Tibial artery (tissue), 4 donors: Measurements from ENCODE around the gene KRTAP5-2.

Experiments used
- DNase-seq, 2 donors: peaks; one replicate each; pipeline ENCODE4 v3.0.0-alpha.2; 2019
- H3K27ac ChIP-seq, 2 donors: fragments of 200-600 bp; sonication (generic) in 1 of 2; 1 replicate in 1 of 2; 2 replicates in 1 of 2; pipeline ENCODE4 v1.5.1; 2018 to 2019; ENCODE audit warnings: mild to moderate bottlenecking in 1 of 2
- H3K27me3 ChIP-seq, 2 donors: fragments of 200-600 bp; sonication (generic) in 1 of 2; one replicate each; pipeline versions ENCODE4 v1.5.1 to v1.6.0; 2016 to 2019
- H3K36me3 ChIP-seq, 3 donors: fragments of 200-600 bp; sonication (generic) in 2 of 3; one replicate each; pipeline ENCODE4 v1.5.1; 2016 to 2019; ENCODE audit warnings: mild to moderate bottlenecking in 2 of 3
- H3K4me1 ChIP-seq, 4 donors: fragments of 200-600 bp; sonication (generic) in 2 of 4; 1 replicate in 3 of 4; 2 replicates in 1 of 4; pipeline ENCODE4 v1.5.1; 2016 to 2019
- H3K4me3 ChIP-seq, 2 donors: fragments of 200-600 bp; sonication (generic) in 1 of 2; 1 replicate in 1 of 2; 2 replicates in 1 of 2; pipeline ENCODE4 v1.5.1; 2018 to 2019; ENCODE audit warnings: mild to moderate bottlenecking in 2 of 2
- H3K9me3 ChIP-seq, 3 donors: fragments of 200-600 bp; sonication (generic) in 1 of 3; one replicate each; pipeline ENCODE4 v1.5.1; 2016 to 2019
- CTCF ChIP-seq, 2 experiments: fragments of 200-600 bp in 1 of 2; fragments of 450-650 bp in 1 of 2; IDR thresholded peaks; one replicate each; pipeline ENCODE4 v1.5.1; 2017 to 2019; ENCODE audit warnings: antibody characterized with exemption in 2 of 2, mild to moderate bottlenecking in 1 of 2, moderate library complexity in 1 of 2
- intact Hi-C: fragments of 100-400 bp; cut with DNase I; formaldehyde crosslinking; loops from one replicate; pipeline ENCODE4 v1.15.0; 2023; ENCODE audit warnings: low total_unique reads

KRTAP5-2 gene

GRCh38 chr11:1560002-1560648, 38.0 kb downstream of the KRTAP5-2 start:
- Histone ChIP-seq H3K4me1 (peaks cover 5 to 61% (median 50%) of the 10 kb centered on the region in 4 donors), H3K4me3 (peak overlapping the region in 1 of 2 donors; percentile 41), H3K9me3 (no peaks in the 10 kb centered on the region), H3K36me3 (peaks cover 19 to 62% (median 56%) of the 10 kb centered on the region in 3 donors), H3K27ac (peak overlapping the region; percentile 92 to 94), H3K27me3 (no peaks in the 10 kb centered on the region)
- DNase-seq: no peak
- intact Hi-C loops: loop anchor here (10.0 kb wide), 1 partner anchor 195 kb away; the partner anchor contains the start of gene IFITM10
- no peak for TF ChIP-seq CTCF (IDR thresholded peaks at IDR 0.05)

- TF ChIP-seq CTCF (IDR thresholded peaks at IDR 0.05): no peak
- Histone ChIP-seq H3K4me1 (peaks cover 5 to 59% (median 46%) of the 10 kb centered on the region in 4 donors), H3K27me3 (no peaks in the 10 kb centered on the region), H3K36me3 (peaks cover 19 to 61% (median 56%) of the 10 kb centered on the region in 3 donors), H3K27ac (peak overlapping the region; percentile 92 to 94), H3K9me3 (no peaks in the 10 kb centered on the region), H3K4me3 (peak overlapping the region; percentile 32 to 41)
- intact Hi-C loops: no loop called here
- peak; percentile 95 to 99 for DNase-seq
These were observed 38.8 kb downstream of the KRTAP5-2 start for GRCh38 chr11:1559111-1559951.

GRCh38 chr11:1558775-1559110, 39.4 kb downstream of the KRTAP5-2 start:
- no peak for DNase-seq
- Histone ChIP-seq H3K27ac (peak overlapping the region; percentile 92 to 94), H3K4me1 (peaks cover 5 to 61% (median 48%) of the 10 kb centered on the region in 4 donors), H3K27me3 (no peaks in the 10 kb centered on the region), H3K36me3 (peaks cover 18 to 56% (median 53%) of the 10 kb centered on the region in 3 donors), H3K9me3 (no peaks in the 10 kb centered on the region), H3K4me3 (peak overlapping the region; percentile 32 to 41)
- TF ChIP-seq CTCF (IDR thresholded peaks at IDR 0.05): no peak
- intact Hi-C loops: no loop called here

- H3K36me3 ChIP-seq: peaks cover 12 to 50% (median 47%) of the 10 kb centered on the region in 3 donors
- H3K27me3 ChIP-seq: no peaks in the 10 kb centered on the region
- peak overlapping the region; percentile 32 to 41 for H3K4me3 ChIP-seq
- DNase-seq: peak; percentile 67 to 95
- no peak for TF ChIP-seq CTCF (IDR thresholded peaks at IDR 0.05)
- intact Hi-C loops: no loop called here
- no peaks in the 10 kb centered on the region for H3K9me3 ChIP-seq
- H3K4me1 ChIP-seq: peaks cover 5 to 67% (median 54%) of the 10 kb centered on the region in 4 donors
- H3K27ac ChIP-seq: peak overlapping the region; percentile 92 to 94
These were observed 40.0 kb downstream of the KRTAP5-2 start for GRCh38 chr11:1557904-1558774.
